ENCODE measurements around the gene PRRC2B. TPM values are rescaled to one million over a fixed set of nuclear protein-coding genes. Genes with fewer than 3 reads are reported as not detected.
A peak's percentile ranks its signal among the peaks of the same experiment; 100 is the strongest.
"Not testable (repeated sequence)": the region's sequence is repeated elsewhere in the genome, so short reads cannot be mapped to it uniquely, and the experiment has no call there.

PRRC2B gene
- total and polyA plus RNA-seq, 3 donors from 2014 or later, result 111 to 213 (median 175) TPM

GRCh38 chr9:131370638-131371037, 23.2 kb upstream of the PRRC2B start:
- intact Hi-C loops (cut with DNase I; ENCODE audit: low total_unique reads), result no loop called here
- TF ChIP-seq CTCF (IDR thresholded peaks at IDR 0.05) (no peak), POLR2A (IDR thresholded peaks at IDR 0.05) (no peak)
- Histone ChIP-seq H3K9me3 (no peaks in the 10 kb centered on the region), H3K4me3 (no peak overlapping the region), H3K27ac (no peak overlapping the region), H3K36me3 (ENCODE audit: low read depth, missing control alignments) (no peaks in the 10 kb centered on the region), H3K27me3 (no peaks in the 10 kb centered on the region), H3K4me1 (peaks cover 12% of the 10 kb centered on the region)
- 60 to 63% methylated on average over 2 of the region's 2 CpGs for WGBS, 2 donors
- DNase-seq, result no peak

- Histone ChIP-seq H3K4me1 (peaks cover 12% of the 10 kb centered on the region), H3K4me3 (peak overlapping the region; percentile 65 to 72), H3K27ac (peak overlapping the region; percentile 87 to 96)
- intact Hi-C loops (cut with DNase I; ENCODE audit: low total_unique reads); H3K27me3 ChIP-seq; DNase-seq; H3K36me3 ChIP-seq (ENCODE audit: low read depth, missing control alignments); H3K9me3 ChIP-seq: not testable (repeated sequence)
- WGBS, 2 donors, result 41 to 43% methylated on average over 17 of the region's 17 CpGs
Measured at GRCh38 chr9:131372599-131372973, 21.3 kb upstream of the PRRC2B start.

- H3K27ac ChIP-seq; H3K9me3 ChIP-seq; intact Hi-C loops (cut with DNase I; ENCODE audit: low total_unique reads); H3K36me3 ChIP-seq (ENCODE audit: low read depth, missing control alignments); DNase-seq; H3K27me3 ChIP-seq; H3K4me3 ChIP-seq: not testable (repeated sequence)
- 72 to 80% methylated on average over 5 of the region's 5 CpGs for WGBS, 2 donors
- H3K4me1 ChIP-seq, result peaks cover 12% of the 10 kb centered on the region
Measured at GRCh38 chr9:131374638-131375037, 19.2 kb upstream of the PRRC2B start.

- H3K9me3 ChIP-seq, result no peaks in the 10 kb centered on the region
- H3K4me1 ChIP-seq, result peaks cover 11% of the 10 kb centered on the region
- TF ChIP-seq CTCF (IDR thresholded peaks at IDR 0.05) (no peak), POLR2A (IDR thresholded peaks at IDR 0.05) (no peak)
- intact Hi-C loops (cut with DNase I; ENCODE audit: low total_unique reads), result no loop called here
- DNase-seq, result no peak
- no peak overlapping the region for H3K4me3 ChIP-seq
- H3K27me3 ChIP-seq, result no peaks in the 10 kb centered on the region
- WGBS, 2 donors, result 80 to 83% methylated on average over 2 of the region's 2 CpGs
- no peaks in the 10 kb centered on the region for H3K36me3 ChIP-seq (ENCODE audit: low read depth, missing control alignments)
- no peak overlapping the region for H3K27ac ChIP-seq
Measured at GRCh38 chr9:131379056-131379455, 14.8 kb upstream of the PRRC2B start.

GRCh38 chr9:131382850-131383729, 10.8 kb upstream of the PRRC2B start:
- H3K4me1 ChIP-seq, result peaks cover 10% of the 10 kb centered on the region
- H3K27ac ChIP-seq, result peak overlapping the region in 1 of 2 donors; percentile 26
- 53 to 54% methylated on average over 15 to 19 of the region's 19 CpGs for WGBS, 2 donors
- no peak overlapping the region for H3K4me3 ChIP-seq
- DNase-seq, result peak; percentile 73
- H3K36me3 ChIP-seq (ENCODE audit: low read depth, missing control alignments), result no peaks in the 10 kb centered on the region
- intact Hi-C loops (cut with DNase I; ENCODE audit: low total_unique reads), result no loop called here
- TF ChIP-seq POLR2A (IDR thresholded peaks at IDR 0.05) (no peak), CTCF (IDR thresholded peaks at IDR 0.05) (no peak)
- H3K27me3 ChIP-seq, result no peaks in the 10 kb centered on the region
- H3K9me3 ChIP-seq, result no peaks in the 10 kb centered on the region

GRCh38 chr9:131385296-131385695, 8.6 kb upstream of the PRRC2B start:
- intact Hi-C loops (cut with DNase I; ENCODE audit: low total_unique reads), result no loop called here
- H3K4me1 ChIP-seq, result peaks cover 10% of the 10 kb centered on the region
- no peak for TF ChIP-seq CTCF (IDR thresholded peaks at IDR 0.05)
- TF ChIP-seq POLR2A (IDR thresholded peaks at IDR 0.05), result no peak
- no peaks in the 10 kb centered on the region for H3K9me3 ChIP-seq
- no peaks in the 10 kb centered on the region for H3K27me3 ChIP-seq
- H3K27ac ChIP-seq, result no peak overlapping the region
- no peaks in the 10 kb centered on the region for H3K36me3 ChIP-seq (ENCODE audit: low read depth, missing control alignments)
- H3K4me3 ChIP-seq, result no peak overlapping the region
- 67 to 70% methylated on average over 5 of the region's 5 CpGs for WGBS, 2 donors
- no peak for DNase-seq

Measured in testis (tissue), 3 donors.